ENCODE results near the gene METTL23. TPM values are rescaled to one million over a fixed set of nuclear protein-coding genes. Genes with fewer than 3 reads are reported as not detected.

The METTL23 gene
- total and polyA plus RNA-seq, 12 donors, result 24.6 to 91.5 (median 42.0) TPM

- H3K36me3 ChIP-seq (replicated peaks in 1 of 2), result peaks cover 0 to 40% of the 10 kb centered on the region in 2 donors
- peaks cover 0 to 26% of the 10 kb centered on the region in 2 donors for H3K4me1 ChIP-seq (replicated peaks in 1 of 2)
- H3K27me3 ChIP-seq, result no peaks in the 10 kb centered on the region
- no peak overlapping the region for H3K4me3 ChIP-seq
- DNase-seq, result no peak
- no peak overlapping the region for H3K27ac ChIP-seq
- WGBS, 4 donors, result 56 to 81% (median 71%) methylated on average over 1 of the region's 1 CpG
- intact Hi-C loops (cut with DNase I), result loop anchor here in 1 of 2 donors (5.0 kb wide), 1 partner anchor 38 kb away; no protein-coding TSS in a partner anchor
- H3K9me3 ChIP-seq (replicated peaks in 1 of 3), result no peaks in the 10 kb centered on the region
- TF ChIP-seq POLR2A (IDR thresholded peaks at IDR 0.05), result no peak
- TF ChIP-seq, protein P1, sequence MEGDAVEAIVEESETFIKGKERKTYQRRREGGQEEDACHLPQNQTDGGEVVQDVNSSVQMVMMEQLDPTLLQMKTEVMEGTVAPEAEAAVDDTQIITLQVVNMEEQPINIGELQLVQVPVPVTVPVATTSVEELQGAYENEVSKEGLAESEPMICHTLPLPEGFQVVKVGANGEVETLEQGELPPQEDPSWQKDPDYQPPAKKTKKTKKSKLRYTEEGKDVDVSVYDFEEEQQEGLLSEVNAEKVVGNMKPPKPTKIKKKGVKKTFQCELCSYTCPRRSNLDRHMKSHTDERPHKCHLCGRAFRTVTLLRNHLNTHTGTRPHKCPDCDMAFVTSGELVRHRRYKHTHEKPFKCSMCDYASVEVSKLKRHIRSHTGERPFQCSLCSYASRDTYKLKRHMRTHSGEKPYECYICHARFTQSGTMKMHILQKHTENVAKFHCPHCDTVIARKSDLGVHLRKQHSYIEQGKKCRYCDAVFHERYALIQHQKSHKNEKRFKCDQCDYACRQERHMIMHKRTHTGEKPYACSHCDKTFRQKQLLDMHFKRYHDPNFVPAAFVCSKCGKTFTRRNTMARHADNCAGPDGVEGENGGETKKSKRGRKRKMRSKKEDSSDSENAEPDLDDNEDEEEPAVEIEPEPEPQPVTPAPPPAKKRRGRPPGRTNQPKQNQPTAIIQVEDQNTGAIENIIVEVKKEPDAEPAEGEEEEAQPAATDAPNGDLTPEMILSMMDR (IDR thresholded peaks at IDR 0.05), result no peak
These were observed 47.4 kb upstream of the METTL23 start for GRCh38 chr17:76679239-76679638.

DNA sequence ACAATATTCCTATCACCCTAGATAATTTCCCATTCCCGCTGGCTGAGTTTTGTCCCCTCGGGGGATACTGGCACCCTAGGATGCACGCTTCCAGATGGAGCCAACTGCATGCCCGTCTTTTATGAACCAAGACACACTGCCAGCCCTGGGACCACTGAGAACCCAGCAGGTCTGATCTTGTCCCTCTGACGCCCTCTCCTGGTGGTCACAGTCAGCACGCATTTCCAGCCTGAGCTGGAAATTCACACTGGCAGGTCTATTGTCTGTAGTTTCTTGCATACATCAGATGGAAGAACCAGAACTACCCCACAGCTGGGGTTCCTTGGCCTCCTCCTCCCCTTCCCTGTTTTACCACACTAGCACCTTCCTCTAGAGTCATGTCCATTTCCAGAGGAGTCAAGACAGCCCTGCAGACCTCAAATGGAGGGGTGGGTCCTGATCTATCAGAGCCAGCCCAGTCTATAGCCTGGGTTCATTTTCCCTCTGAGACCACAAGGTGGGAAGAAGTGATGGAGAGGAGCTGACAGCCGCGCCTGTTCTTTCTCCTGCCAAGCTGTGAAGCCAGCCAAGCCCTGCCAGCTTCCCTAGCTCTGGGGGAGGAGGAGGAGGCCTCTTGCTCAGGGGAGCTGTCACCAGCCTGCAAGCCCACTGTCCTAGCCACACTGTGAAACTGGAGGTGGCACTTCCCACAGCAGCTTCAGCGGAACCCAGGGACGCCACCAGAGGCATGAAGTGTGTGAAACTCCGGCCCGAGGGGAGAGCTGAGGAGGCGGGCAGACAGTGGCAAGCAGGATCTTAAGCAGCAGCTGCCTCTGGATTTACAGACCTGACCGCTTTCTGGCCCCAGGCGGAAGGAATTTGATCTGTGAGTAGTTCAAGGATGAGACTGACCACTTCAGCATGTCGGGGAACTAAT, 45.2 kb upstream of the METTL23 start:
- DNase-seq, result peak; percentile 63 to 92 (median 81)
- TF ChIP-seq POLR2A (IDR thresholded peaks at IDR 0.05), result no peak
- TF ChIP-seq, protein P1 (IDR thresholded peaks at IDR 0.05), result peak; percentile 57 to 80 (median 72)
- Histone ChIP-seq H3K27ac (peak overlapping the region in 2 of 5 donors; percentile 18 to 52), H3K36me3 (replicated peaks in 1 of 2) (peaks cover 0 to 48% of the 10 kb centered on the region in 2 donors), H3K4me3 (no peak overlapping the region), H3K9me3 (replicated peaks in 1 of 3) (no peaks in the 10 kb centered on the region), H3K4me1 (replicated peaks in 1 of 2) (peaks cover 0 to 36% of the 10 kb centered on the region in 2 donors), H3K27me3 (no peaks in the 10 kb centered on the region)
- WGBS, 4 donors, result 61 to 75% (median 65%) methylated on average over 14 to 16 of the region's 16 CpGs
- intact Hi-C loops (cut with DNase I), result no loop called here

- Histone ChIP-seq H3K27me3 (no peaks in the 10 kb centered on the region), H3K36me3 (replicated peaks in 1 of 2) (peaks cover 0 to 48% of the 10 kb centered on the region in 2 donors), H3K9me3 (replicated peaks in 1 of 3) (no peaks in the 10 kb centered on the region), H3K27ac (peak overlapping the region in 2 of 5 donors; percentile 34 to 52), H3K4me3 (no peak overlapping the region), H3K4me1 (replicated peaks in 1 of 2) (peaks cover 0 to 39% of the 10 kb centered on the region in 2 donors)
- intact Hi-C loops (cut with DNase I), result no loop called here
- TF ChIP-seq POLR2A (IDR thresholded peaks at IDR 0.05), result no peak
- TF ChIP-seq, protein P1 (IDR thresholded peaks at IDR 0.05), result no peak
- WGBS, 4 donors, result 66 to 74% (median 73%) methylated on average over 12 of the region's 12 CpGs
- no peak for DNase-seq
These were observed 44.3 kb upstream of the METTL23 start for GRCh38 chr17:76682296-76682695.

DNA sequence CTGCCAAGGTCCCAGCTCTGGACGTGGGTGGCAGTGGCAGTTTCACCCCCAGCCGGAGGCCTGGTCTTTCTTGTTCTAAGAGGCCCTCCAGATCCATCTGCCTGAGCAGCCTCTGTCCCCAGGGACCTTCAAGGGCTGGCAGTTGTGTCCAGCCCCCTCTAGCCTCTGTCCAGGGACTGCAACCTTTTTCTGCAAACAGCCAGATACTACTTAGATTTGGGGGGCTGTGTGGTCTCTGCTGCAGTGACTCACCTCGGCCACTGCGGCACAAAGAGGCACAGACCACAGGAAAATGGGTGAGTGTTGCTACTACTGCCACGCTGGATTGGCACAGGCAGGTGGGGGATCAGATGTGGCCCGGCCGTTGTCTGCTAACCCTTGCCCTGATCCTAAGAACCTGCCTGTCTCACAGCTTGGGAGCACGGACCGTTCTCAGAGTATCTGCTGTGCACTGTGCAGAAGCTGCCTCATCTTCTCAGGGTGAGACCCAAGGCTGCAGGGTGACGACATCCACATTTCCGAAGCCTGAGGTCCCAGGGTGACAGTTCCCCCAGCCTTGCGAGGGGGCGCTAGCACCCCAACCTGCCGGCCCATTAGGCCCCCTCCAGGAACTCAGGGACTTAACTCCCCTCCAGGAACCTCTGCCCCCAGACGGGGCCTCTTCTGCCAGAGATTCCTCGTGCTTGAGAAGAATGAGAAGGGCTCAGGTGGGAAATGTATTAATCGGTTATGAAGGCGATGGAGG, 43.5 kb upstream of the METTL23 start:
- Histone ChIP-seq H3K9me3 (replicated peaks in 1 of 3) (no peaks in the 10 kb centered on the region), H3K4me3 (no peak overlapping the region), H3K36me3 (replicated peaks in 1 of 2) (peaks cover 0 to 45% of the 10 kb centered on the region in 2 donors), H3K27ac (peak overlapping the region in 1 of 5 donors; percentile 34), H3K27me3 (no peaks in the 10 kb centered on the region), H3K4me1 (replicated peaks in 1 of 2) (peaks cover 8 to 48% of the 10 kb centered on the region in 2 donors)
- intact Hi-C loops (cut with DNase I), result no loop called here
- 61 to 68% (median 66%) methylated on average over 14 to 18 of the region's 18 CpGs for WGBS, 4 donors
- no peak for DNase-seq
- TF ChIP-seq POLR2A (IDR thresholded peaks at IDR 0.05), result no peak
- TF ChIP-seq, protein P1 (IDR thresholded peaks at IDR 0.05), result no peak

All from adrenal gland (tissue), 12 donors.